Globus pallidus (tissue), 1 donor: ENCODE data around the gene STXBP6.

ENCODE experiments used
- DNase-seq: peaks from one replicate; pipeline ENCODE4 v3.0.0-alpha.2; 2015; ENCODE audit warnings: low spot score

The STXBP6 gene

DNA sequence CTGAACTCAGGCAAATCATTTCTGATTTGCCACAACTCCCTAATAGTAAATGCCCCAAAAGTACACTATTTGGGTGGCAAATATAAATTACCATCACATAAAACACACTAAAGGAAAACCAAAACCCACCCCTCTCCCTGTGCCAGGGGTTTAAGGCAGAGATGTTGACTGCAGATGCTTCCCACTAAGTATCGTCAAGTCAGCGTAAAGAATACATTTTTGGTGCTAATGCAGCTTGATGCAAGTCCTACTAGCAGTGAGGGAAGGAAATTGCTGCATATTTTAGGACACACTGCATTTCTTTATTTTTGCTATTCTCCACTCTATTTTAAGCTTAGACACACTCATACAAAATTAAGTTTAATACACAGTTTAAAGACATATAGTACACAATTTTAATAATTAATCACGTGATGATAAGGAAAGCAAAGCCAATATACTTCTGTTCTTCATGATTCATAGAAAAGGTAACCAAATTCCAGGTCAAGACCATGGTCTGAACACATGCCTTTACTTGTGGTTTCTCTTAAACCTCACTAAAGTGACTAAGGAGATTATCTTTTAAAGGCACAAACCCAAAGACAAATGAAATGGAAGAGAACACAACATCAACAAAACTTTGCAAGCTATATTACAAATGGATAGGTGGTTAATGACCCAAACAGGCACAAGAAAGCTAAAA, 162.2 kb downstream of the STXBP6 start:
- DNase-seq: no peak

DNA sequence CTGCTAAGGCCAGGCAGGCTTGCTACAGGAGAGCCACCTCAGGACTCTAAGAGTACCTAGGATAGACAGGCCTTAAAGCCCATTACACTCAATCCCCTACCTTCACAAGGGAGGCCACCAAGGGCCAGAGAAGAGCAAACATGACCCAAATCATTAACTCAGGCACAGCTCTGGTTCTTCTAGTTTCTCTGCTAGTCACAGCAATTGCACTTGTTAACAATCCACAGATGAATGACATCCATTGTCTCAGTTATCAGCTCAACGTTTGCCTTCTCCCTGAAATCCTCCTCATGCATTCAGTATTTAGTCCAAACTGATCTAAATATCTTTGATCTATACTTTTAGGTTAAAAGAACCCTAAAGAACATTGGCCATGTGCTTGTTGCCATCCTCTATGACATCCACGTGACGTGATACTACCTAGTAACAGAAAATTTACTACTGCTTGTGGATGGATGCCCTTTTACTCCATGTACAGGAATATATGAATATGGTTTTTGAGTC, 164.5 kb downstream of the STXBP6 start:
- DNase-seq: peak; percentile 76

DNA sequence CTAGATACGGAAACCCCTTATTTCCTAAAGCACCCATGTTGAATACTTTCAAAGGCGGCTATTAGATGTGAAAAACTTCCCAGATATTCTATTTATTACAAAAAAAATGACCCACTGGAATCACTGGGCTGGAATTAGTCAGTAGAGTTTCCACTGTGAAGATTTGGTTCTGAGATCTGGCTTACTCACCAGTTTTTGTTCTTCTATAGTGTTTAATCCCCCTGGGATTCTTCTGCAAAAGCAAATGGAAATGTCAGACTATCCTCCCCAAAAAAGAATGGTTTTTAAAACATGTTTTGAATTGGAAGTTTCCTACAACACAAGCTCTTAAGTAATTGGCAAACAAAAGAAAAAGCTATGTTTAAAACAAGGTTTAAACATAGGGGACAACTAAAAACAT, 166.4 kb downstream of the STXBP6 start:
- DNase-seq: no peak

DNA sequence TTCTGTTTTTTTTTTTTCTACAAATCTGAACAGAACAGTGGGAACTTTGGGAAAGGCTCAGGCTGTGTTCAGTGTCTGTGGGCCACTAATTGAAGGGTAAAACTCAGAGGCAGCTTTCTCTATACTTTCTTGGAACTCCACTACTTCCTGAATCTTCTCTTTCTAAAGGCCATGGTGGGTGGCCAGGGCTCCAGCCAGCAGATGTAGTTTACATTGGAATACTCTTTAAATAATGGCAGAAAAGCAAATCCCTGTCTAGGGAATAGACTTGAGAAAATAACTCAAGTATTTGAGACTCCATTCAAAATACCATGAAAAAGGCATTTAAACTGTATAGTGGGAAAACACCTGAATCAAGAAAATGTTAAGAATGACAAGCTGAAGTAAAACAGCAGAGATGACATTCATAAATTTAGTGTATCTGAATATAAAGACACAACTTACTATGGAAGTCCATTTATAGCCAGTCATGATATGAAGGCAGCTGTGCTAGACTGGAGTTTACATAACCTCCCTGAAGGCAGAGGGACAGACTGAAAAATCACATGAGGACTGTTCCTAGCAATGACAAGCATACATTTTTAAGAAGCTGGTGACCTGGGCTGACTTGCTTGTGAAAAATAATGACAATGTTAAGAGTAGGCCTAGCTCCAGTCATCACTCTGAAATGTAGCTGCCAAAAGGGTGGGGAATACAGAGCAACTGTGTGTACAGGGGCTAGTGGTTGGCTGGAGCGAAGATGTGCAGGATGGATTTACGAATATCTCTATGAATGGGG, 168.6 kb downstream of the STXBP6 start:
- DNase-seq: no peak

DNA sequence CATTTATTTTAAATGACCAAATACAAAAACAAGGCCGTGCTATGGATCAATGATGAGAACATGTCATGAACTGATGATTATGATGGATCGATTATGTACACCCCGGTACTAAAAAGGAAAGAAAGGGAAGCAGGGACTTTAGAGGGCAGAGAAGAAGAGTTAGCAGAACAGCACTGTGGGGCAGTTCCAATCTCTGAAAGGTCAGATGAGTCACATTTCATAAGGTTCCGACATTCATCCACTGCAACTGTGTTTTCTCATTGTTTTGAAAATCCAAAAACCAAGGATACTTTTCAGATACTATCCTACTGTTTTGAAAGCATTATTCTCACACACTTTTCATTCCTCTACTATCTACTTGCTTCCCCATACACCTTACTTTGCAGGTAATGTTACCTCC, 169.3 kb downstream of the STXBP6 start:
- DNase-seq: no peak

DNA sequence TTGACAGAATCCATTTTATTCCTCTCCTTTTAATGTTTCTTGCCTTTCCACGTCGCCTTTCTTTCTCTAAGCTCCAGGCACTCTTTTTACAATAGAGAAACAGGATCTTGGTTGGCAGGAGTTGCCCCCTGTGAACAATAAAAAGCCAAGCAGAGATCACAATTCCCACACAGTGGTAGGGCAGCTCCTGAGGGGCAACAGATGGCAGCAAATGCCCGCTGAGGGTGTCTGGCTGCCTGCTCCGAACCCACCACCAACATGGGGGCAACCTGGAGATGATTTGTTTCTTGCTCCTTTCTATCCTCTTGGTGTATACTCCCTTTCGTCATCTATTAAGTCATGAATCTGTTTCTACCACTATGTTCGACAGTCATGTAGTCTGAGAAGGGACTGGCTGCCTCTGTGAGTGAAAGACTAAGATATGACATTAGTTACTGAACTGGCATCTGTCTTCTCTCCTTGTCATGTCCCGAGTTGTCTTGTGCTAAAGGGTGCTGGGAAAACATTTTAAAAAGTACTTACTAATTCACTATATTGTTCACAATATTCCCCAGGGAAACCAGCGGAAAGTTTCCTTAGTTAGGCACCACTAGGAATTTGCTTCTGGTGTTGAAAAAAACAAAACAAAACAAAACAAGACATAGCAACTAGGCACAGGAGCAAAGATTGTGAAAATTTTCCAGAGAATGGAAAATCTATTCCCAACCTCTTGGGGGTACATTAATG, 170.1 kb downstream of the STXBP6 start:
- DNase-seq: peak; percentile 48

DNA sequence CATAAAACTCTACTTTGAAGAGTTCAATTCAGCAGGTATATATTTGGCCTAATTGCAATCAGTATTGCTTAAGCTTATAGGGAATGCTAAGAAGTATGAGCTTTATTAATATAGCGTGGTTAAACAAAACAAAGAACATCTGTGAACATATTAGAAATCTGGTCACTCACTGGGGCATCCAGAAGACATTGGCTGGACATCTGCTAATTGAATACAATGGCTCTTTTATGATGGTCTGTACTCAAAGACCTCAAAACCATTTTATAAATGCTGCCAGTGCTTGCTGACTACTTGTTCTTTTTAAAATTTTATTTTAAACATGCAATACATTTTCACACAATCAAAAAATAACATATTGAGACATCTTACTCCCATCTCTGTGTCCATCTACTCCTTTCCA, 173.0 kb downstream of the STXBP6 start:
- DNase-seq: peak; percentile 91

DNA sequence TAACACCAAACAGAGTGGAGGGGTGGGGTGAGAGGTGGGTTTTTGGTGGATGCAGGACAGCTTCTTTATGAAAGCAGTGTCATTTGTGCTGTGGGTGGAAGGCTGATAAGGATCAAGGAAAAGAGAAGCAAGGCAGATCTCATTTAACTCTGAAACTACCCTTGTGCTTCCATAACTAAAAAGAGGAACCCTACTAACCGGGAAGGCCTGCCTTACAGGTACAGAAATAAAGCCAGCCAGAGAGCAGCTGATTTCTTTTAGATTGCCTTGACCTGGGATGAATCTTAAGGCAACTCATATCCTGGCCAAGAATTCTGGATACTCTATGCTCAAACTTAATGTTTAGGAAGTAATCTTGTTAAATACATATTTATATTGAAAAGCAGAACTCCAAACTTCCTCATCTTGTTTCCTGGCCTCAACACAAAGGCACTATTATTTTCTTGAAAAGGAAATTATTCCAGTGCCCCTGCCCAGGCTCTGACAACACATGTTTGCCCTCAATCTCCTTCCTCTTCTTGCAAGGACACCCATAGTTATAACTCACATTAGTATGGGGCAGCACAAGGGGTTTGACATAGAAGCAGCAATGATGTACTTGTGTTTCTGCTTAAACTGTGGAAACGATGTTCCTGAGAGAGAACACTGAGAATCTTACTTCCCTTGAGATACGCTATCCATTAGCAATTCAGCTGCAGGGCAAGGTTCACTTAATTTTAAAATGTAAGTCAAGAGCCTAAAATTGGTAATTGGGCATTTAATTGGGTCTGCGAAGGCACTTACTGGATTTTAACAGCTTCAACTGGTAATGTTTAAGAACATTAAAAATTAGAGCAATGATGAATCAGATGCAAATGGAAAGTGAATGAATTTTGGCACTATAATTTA, 173.7 kb downstream of the STXBP6 start:
- DNase-seq: peak; percentile 73

DNA sequence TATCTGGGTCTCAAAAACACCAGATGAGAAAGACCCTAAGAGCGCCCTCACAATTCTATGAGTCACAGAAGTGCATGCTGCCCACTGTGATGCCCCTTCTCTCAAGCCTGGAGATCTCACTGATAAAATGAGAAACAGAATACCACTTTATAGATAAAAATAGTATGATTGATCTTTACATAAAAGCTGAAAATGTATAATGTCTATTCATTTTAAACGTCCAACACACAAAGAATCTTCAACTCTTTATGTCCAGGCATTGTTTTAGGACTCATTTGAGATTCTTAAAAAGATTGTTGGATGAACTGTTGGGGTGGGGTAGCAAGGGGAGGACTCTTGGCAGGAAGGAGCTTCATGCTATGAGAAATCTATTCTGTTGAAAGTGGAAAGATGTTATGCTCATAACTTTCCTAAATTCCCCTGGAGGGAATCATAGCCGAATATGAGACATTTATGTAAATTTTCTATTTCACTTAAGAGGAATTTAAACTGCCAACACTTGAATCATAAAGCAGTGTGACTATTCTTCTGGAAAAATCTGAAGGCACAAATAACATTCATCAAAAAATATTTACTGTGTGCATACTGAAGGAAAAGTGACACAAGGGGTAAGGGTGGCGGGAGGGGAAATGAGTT, 174.6 kb downstream of the STXBP6 start:
- no peak for DNase-seq

DNA sequence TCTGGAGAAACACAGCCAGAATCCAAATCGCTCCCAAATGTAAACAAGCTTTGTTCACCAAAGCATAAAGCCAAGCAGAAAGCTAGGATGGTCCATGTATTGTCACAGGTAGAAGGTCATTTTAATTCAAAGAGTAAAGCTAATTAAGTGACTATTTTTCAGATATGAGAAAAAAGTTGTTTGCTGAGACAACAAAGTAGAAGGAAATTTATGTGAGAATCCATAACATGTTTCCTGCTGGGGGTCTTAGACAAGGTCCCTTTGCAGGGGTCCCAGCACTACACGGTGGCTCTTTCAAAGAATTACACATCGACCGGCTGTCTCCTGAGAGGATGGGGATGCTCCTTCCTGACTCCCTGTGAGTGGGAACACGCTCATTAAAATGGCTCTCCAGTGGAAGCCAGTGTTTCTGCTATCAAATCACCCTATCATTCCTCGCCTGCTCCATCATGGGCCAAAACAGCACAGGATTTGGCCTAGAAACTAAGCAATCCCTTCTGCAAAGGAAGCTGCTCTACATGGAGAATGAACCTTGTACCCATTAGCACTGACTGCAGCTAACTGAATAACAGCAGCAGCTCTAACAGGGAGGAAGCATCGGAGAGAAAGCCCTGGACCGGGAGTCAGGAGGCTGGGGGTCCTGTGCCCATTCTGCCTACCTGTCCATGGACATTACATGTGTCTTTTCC, 175.3 kb downstream of the STXBP6 start:
- no peak for DNase-seq

DNA sequence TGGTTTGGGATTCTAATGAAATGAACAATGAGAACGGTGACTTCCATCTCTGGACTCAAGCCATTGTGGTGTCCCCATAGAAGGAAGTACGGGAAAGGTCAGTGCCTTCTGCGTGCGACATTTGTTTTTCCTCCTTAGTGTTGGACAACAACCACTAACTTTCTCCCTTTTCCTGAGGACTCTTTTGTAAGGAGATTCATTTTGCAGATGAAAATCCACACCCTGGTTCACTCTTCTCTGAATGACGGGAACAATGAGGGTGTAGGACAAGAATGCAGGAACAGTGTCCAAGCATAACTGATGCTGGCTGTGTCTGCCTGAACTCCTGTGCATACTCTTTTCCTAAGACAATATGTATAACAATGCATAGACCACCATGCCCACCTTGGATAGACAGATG, 176.4 kb downstream of the STXBP6 start:
- no peak for DNase-seq

DNA sequence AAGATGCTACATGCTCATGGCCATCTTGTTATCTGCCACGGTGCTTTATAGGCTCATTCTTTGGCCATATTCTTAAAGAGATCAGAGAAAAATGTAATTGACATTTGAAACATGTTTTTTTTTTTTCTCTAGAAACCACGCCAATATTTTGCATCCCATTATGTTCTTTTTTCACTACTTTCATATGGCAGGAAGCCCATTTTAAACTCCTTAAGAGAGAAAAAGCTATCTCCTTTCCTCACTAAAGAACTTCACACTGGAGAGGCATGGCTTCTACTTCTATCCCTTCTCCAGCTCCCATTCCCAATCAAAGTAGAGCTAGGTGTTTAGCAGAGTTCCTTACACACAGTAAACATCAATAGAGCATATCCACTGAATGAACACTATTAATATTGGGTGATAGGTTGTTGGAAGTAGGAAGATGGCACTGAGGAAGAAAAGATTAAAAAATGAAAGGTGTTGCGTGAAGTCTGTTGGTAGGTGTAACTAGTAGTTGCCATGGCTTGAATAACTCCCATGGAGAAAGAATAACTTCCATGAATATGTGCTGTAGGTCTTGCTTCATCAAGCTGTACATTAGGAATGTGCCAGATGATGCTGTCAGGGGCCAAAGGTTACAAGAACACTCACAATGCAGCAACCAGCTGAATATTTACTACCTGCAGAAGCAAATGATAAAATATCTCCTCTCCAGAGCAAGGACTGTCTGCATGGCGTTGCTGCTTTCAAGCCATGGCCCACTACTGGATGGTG, 178.8 kb downstream of the STXBP6 start:
- DNase-seq: no peak

DNA sequence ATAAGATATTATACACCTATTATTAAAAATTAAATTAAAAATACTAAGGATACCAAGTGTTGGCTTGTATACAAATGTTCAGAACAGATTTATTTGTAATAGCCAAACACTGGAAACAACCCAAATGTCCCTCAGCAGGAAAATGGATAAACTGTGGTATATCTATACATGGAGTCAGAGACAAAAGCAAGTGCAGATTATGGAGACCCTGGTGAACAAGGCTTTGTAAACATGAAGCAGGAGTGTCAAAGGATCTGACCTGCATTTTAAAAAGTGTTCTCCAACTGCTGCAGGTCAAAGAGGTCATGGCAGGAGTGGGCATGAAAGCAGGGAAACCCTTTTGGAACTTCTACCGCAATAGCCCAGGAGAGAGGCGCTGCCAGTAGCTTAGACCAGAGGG, 181.6 kb downstream of the STXBP6 start:
- no peak for DNase-seq

DNA sequence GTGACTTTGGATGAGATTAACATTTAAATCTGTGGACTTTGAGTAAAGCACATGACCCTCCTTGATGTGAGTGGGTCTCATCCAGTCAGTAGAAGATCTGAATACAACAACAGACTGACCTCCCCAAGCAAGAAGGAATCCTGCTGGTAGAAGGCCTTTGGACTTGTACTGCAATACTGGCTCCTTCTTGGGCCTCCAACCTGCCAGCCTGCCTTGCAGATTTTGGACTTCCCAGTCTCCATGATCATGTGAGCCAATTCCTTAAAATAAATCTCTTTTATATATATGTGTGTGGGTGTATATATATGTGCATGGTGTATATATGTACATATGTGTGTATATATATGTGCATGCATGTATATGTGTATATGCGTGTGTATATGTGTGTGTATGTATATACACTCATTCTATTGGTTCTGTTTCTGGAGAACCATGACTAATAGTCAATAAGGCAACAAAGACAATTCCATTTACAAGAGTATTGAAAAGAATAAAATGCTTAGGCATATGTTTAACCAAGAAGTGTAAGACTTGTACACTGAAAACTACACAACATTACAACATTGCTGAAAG, 183.8 kb downstream of the STXBP6 start:
- DNase-seq: no peak

DNA sequence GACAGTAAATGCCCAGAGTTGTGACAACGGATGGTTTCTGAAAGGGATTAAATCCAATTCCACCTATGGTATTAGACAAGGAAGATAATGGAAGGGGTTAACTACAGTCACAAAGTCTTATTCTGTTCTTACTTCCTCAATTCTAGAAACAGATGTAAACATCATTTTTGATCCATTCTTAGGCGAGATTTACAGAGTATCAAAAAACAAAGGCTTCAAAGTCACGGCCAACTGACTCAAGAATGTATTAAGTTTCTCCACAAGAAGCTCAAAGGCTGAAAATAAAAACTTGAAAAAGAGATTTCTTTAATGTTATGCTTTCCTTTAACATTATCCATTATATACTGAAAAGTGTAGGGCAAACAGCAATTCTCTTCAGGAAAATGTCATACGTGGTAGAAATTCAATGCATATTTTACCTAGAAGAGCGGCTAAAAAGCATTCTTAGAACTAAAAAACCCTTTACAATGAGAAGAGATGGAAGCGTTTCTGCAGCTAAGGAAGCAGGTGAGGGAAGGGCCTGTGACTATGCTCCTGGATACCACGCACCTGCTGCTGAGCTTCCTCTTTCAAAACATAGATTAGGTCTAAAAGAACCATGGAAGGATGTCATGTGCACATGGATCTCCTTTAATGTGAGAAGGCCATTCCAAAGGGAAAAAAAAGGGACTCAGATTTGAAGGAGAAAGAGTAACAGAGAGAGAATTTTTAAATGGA, 185.8 kb downstream of the STXBP6 start:
- DNase-seq: no peak

DNA sequence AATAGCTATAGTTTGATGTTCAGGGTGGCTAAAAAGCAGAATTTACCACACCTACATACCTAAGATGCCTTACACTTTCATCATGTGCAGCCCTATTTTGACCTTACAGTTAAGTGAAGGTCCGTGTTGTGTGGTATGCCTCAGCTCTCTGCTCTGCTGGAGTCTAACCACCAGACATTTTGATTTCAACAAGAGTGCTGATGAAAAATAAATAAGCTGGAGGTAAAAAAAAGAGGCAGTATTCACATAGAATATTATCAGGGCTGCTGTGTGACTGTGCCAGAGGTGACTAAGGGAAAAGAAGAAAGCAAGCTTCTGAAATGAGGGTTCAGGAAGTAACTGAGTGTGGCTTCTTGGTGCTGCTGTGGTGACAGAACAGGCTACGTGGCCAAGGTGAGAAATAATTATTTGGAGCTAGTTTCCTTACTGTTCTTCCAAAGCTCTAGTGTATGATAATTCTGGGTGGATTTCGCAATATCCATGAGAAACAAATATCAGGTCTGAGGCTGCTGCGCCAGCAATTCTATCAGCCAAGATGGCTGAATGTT, 188.8 kb downstream of the STXBP6 start:
- DNase-seq: no peak

DNA sequence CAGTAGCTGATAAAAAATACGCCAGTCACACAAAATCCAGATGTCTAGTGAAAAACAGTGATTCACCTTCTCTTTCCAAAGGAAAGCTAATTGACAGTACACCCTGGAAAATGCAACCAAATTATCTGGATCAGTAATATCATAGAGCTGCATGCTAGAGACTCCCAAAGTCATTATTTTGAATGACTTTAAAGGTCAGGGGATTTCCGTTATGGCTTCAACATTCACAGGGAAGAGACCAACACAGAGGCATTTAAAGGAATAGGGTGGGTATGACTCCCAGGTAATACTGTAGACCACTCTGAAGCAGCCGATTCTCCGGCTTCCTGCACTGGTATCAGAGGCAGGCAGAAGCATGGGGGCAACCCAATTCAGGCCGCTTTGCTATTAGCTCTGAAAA, 190.4 kb downstream of the STXBP6 start:
- DNase-seq: no peak

DNA sequence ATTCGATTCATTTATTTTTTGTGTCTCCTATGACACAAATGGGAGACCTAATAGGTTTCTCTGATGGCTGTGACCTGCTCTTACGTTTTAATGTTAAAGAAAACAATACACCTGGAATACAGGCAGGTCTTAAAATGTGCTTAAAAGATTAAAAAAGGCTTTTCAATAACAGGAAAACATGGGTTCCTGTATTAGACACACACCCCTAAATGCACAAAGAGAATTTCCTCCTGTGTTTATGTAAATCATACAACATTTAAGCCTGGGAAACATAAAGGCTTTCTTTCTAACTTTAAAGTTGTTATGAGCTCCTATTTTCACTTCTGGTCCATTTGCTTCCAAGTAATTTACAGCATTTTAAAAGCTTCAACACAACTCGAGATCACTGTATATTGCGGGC, 191.3 kb downstream of the STXBP6 start:
- DNase-seq: no peak

DNA sequence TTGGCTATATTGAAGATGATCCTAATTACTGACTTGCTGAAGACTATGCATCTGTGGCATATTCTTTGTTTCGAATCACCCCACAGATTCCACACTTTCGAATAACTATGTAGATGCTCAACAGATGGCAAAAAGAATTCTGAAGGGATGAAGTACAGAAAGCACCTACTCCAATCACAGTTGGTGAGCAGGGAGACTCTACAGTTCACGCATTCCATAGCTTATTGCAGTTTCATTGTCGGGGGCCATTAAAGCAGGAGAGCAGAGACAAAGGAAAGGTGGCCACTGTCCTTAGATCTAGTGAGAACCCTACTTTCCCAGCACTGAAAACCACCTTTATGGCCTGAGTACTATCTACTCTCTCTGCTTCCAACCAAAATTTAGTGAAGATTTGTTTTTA, 191.9 kb downstream of the STXBP6 start:
- DNase-seq: no peak
